Measurements from ENCODE around the gene TOM1. TPM values are rescaled to one million over a fixed set of nuclear protein-coding genes. Genes with fewer than 3 reads are reported as not detected.

Gene TOM1
- total and polyA plus RNA-seq, 2 of the 13 experiments (the other 11 are each of a cell fraction or from before 2014, with no cell fraction given) = 30.8 to 87.3 TPM

GRCh38 chr22:35350539-35351503 is 51.1 kb downstream of the TOM1 start (continued):
- TF ChIP-seq TIGD3 (CRISPR knock-in tag; IDR thresholded peaks at IDR 0.05; ENCODE audit: borderline replicate concordance) (no peak; the same call in 1 of the 2 replicates), ATF5 (CRISPR knock-in tag; IDR thresholded peaks at IDR 0.05; ENCODE audit: low read depth) (no peak), KDM5B (CRISPR knock-in tag; IDR thresholded peaks at IDR 0.05; ENCODE audit: borderline replicate concordance) (peak; percentile 36; the same call in 1 of the 2 replicates), NFYC (CRISPR knock-in tag; IDR thresholded peaks at IDR 0.05) (peak; percentile 35), ZFYVE20 (CRISPR knock-in tag; IDR thresholded peaks at IDR 0.05; ENCODE audit: borderline replicate concordance, low read depth) (no peak), CAMTA2 (CRISPR knock-in tag; IDR thresholded peaks at IDR 0.05; ENCODE audit: borderline replicate concordance) (no peak), CSRNP2 (CRISPR knock-in tag; conservative IDR thresholded peaks at IDR 0.05; ENCODE audit: low read depth) (no peak), SMYD3 (CRISPR knock-in tag; IDR thresholded peaks at IDR 0.05) (no peak), KLF6 (CRISPR knock-in tag; IDR thresholded peaks at IDR 0.05) (0 out of 2 replicates have a peak, but pooled peaks have one; percentile 26), ZNF619 (CRISPR knock-in tag; IDR thresholded peaks at IDR 0.05) (0 out of 2 replicates have a peak, but pooled peaks have one; percentile 15), SOX6 (IDR thresholded peaks at IDR 0.05) (no peak), SOX6 (CRISPR knock-in tag; IDR thresholded peaks at IDR 0.05) (peak; percentile 46; the same call in 1 of the 2 replicates)
- TF ChIP-seq, protein P1, sequence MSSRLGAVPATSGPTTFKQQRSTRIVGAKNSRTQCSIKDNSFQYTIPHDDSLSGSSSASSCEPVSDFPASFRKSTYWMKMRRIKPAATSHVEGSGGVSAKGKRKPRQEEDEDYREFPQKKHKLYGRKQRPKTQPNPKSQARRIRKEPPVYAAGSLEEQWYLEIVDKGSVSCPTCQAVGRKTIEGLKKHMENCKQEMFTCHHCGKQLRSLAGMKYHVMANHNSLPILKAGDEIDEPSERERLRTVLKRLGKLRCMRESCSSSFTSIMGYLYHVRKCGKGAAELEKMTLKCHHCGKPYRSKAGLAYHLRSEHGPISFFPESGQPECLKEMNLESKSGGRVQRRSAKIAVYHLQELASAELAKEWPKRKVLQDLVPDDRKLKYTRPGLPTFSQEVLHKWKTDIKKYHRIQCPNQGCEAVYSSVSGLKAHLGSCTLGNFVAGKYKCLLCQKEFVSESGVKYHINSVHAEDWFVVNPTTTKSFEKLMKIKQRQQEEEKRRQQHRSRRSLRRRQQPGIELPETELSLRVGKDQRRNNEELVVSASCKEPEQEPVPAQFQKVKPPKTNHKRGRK (CRISPR knock-in tag; IDR thresholded peaks at IDR 0.05) = no peak
- TF ChIP-seq, protein P2, sequence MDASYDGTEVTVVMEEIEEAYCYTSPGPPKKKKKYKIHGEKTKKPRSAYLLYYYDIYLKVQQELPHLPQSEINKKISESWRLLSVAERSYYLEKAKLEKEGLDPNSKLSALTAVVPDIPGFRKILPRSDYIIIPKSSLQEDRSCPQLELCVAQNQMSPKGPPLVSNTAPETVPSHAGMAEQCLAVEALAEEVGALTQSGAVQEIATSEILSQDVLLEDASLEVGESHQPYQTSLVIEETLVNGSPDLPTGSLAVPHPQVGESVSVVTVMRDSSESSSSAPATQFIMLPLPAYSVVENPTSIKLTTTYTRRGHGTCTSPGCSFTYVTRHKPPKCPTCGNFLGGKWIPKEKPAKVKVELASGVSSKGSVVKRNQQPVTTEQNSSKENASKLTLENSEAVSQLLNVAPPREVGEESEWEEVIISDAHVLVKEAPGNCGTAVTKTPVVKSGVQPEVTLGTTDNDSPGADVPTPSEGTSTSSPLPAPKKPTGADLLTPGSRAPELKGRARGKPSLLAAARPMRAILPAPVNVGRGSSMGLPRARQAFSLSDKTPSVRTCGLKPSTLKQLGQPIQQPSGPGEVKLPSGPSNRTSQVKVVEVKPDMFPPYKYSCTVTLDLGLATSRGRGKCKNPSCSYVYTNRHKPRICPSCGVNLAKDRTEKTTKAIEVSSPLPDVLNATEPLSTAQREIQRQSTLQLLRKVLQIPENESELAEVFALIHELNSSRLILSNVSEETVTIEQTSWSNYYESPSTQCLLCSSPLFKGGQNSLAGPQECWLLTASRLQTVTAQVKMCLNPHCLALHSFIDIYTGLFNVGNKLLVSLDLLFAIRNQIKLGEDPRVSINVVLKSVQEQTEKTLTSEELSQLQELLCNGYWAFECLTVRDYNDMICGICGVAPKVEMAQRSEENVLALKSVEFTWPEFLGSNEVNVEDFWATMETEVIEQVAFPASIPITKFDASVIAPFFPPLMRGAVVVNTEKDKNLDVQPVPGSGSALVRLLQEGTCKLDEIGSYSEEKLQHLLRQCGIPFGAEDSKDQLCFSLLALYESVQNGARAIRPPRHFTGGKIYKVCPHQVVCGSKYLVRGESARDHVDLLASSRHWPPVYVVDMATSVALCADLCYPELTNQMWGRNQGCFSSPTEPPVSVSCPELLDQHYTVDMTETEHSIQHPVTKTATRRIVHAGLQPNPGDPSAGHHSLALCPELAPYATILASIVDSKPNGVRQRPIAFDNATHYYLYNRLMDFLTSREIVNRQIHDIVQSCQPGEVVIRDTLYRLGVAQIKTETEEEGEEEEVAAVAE (CRISPR knock-in tag; IDR thresholded peaks at IDR 0.05; ENCODE audit: borderline replicate concordance) = no peak
- TF ChIP-seq, protein P3, sequence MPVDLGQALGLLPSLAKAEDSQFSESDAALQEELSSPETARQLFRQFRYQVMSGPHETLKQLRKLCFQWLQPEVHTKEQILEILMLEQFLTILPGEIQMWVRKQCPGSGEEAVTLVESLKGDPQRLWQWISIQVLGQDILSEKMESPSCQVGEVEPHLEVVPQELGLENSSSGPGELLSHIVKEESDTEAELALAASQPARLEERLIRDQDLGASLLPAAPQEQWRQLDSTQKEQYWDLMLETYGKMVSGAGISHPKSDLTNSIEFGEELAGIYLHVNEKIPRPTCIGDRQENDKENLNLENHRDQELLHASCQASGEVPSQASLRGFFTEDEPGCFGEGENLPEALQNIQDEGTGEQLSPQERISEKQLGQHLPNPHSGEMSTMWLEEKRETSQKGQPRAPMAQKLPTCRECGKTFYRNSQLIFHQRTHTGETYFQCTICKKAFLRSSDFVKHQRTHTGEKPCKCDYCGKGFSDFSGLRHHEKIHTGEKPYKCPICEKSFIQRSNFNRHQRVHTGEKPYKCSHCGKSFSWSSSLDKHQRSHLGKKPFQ (CRISPR knock-in tag; IDR thresholded peaks at IDR 0.05; ENCODE audit: insufficient replicate concordance) = no peak
